Measurements from ENCODE around the gene MGLL.

DNA sequence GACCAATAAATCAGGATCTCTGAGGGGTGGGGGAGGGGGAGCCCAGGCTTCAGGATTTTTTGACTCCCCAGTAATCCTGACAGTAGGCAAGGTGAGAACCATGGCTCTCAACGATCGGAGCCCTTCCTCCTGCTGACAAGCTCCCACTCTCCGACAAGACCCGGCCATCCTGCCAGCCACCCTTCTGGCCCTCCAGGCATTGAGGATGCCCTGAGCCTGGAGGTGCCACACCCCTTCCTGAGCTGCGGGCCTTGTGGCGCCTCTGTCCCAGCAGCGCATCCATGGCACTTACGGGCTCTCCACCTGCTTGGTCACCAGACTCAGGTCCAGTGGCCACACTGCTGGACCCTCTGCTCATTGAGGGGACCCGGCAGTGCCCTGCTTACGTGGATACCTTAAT, 46.0 kb downstream of the MGLL start:
- TF ChIP-seq POLR2A (IDR thresholded peaks at IDR 0.05) (no peak), CTCF (IDR thresholded peaks at IDR 0.05) (no peak), EP300 (IDR thresholded peaks at IDR 0.05) (no peak)

Data from ovary (tissue), 3 donors.